ENCODE data around the gene SETX.

Gene SETX

DNA sequence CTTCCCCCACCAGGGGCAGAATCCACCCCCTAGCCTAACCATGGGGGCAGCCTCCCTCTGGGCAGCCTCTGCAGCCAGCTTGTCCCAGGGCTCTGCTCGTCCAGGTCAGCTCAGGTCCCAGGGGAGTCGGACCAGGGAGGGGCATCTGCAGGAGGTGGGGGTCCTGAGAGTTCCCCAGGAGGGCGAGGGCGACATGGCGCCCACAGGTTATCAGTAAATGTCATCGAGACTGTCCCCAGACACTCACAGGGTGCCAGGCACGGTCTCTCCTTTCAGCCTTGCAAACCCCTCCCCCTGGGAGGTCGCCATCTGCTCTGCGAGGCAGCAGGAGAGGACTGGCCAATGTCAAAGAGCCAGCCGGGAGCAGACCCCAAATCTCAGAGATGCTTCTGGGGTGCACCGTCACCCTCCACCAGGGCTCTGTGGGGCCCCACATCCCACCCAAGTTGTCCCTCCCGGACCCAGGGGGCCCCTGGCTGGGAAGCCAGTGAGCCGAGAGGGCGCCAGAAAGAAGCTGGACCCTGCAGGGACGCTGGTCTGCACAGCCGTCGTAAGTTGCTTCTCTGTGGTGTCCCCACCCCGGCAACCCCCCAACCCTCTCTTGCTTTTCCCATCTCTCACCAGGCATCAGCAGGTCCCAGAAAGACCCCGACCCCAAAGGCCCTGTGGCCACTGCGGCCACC, 123.6 kb downstream of the SETX start:
- DNase-seq (ENCODE audit: low read depth in 1 of 2, low spot score in 1 of 2): no peak
- TF ChIP-seq POLR2AphosphoS5 (IDR thresholded peaks at IDR 0.05; ENCODE audit: low read depth): no peak
- no peak for TF ChIP-seq SPI1 (IDR thresholded peaks at IDR 0.05; ENCODE audit: borderline replicate concordance, low read depth)
- no peak for TF ChIP-seq CTCF (IDR thresholded peaks at IDR 0.05; ENCODE audit: insufficient read depth, low read length)
- TF ChIP-seq REST (IDR thresholded peaks at IDR 0.05; ENCODE audit: insufficient replicate concordance, low read depth): no peak
- TF ChIP-seq GABPA (IDR thresholded peaks at IDR 0.05; ENCODE audit: low read depth): no peak
- no peaks in the 10 kb centered on the region for H3K27me3 ChIP-seq (ENCODE audit: insufficient read depth, poor library complexity, severe bottlenecking)
- H3K4me3 ChIP-seq (replicated peaks; ENCODE audit: insufficient read depth, low read length): no peak overlapping the region
- H3K27ac ChIP-seq (replicated peaks): no peak overlapping the region

GRCh38 chr9:132230605-132231004, 124.2 kb downstream of the SETX start:
- Histone ChIP-seq H3K27ac (replicated peaks) (no peak overlapping the region), H3K4me3 (replicated peaks; ENCODE audit: insufficient read depth, low read length) (no peak overlapping the region), H3K27me3 (ENCODE audit: insufficient read depth, poor library complexity, severe bottlenecking) (no peaks in the 10 kb centered on the region)
- TF ChIP-seq GABPA (IDR thresholded peaks at IDR 0.05; ENCODE audit: low read depth): no peak
- TF ChIP-seq SPI1 (IDR thresholded peaks at IDR 0.05; ENCODE audit: borderline replicate concordance, low read depth): no peak
- no peak for TF ChIP-seq CTCF (IDR thresholded peaks at IDR 0.05; ENCODE audit: insufficient read depth, low read length)
- TF ChIP-seq REST (IDR thresholded peaks at IDR 0.05; ENCODE audit: insufficient replicate concordance, low read depth): no peak
- no peak for TF ChIP-seq POLR2AphosphoS5 (IDR thresholded peaks at IDR 0.05; ENCODE audit: low read depth)
- DNase-seq (ENCODE audit: low read depth in 1 of 2, low spot score in 1 of 2): no peak

DNA sequence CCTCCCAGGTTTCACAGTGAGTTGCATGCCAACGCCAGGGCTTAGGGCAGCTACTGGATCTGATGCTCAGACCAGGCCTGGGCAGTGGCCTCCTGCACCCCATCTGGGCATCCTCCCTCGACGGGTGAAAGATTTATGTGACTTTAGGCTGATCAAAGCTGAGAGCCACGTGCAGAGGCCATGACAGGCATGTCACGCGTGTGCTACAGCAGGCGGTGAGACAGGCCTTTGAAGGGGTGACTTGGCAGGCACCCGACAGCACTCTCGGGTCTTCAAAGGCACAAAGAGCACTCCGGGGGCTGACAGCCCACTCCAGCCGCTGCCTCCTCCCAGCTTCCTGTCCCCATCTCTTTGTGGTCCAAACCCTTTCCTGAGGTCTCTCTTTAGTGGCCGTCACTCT, 126.7 kb downstream of the SETX start:
- H3K4me3 ChIP-seq (replicated peaks; ENCODE audit: insufficient read depth, low read length): no peak overlapping the region
- DNase-seq (ENCODE audit: low read depth in 1 of 2, low spot score in 1 of 2): no peak
- no peak overlapping the region for H3K27ac ChIP-seq (replicated peaks)
- H3K27me3 ChIP-seq (ENCODE audit: insufficient read depth, poor library complexity, severe bottlenecking): no peaks in the 10 kb centered on the region
- TF ChIP-seq CTCF (IDR thresholded peaks at IDR 0.05; ENCODE audit: insufficient read depth, low read length): no peak
- no peak for TF ChIP-seq GABPA (IDR thresholded peaks at IDR 0.05; ENCODE audit: low read depth)
- TF ChIP-seq POLR2AphosphoS5 (IDR thresholded peaks at IDR 0.05; ENCODE audit: low read depth): no peak
- no peak for TF ChIP-seq SPI1 (IDR thresholded peaks at IDR 0.05; ENCODE audit: borderline replicate concordance, low read depth)
- no peak for TF ChIP-seq REST (IDR thresholded peaks at IDR 0.05; ENCODE audit: insufficient replicate concordance, low read depth)
